ENCODE measurements around the gene PRKX.
"Not testable (repeated sequence)": the region's sequence is repeated elsewhere in the genome, so short reads cannot be mapped to it uniquely, and the experiment has no call there.

The PRKX gene

DNA sequence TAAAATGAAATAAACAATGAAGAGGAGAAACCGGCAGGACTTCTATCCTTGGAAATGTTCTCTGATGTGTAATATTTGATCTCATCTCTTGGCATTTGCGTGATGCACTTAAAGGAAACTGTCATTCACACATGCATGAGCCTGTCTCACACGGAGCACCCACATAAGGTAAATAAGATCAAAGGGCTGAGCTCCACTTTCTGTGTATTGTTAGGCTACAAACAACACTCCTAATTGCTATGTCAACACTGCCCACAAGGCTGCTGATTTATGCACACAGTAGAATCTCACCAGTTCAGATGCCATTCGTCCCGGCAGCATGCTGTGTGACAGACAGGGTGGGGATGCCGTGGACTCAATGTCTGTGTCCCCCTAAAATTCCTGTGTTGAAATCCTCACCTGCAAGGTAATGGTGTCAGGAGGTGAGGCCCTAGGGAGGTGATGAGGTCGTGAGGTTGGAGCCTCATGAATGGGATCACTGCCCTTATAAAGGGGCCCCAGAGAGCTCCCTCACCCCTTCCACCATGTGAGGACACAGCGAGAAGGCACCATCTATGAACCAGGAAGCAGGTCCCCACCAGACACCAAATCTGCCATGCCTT, 5.7 kb downstream of the PRKX start:
- DNase-seq: not testable (repeated sequence)

DNA sequence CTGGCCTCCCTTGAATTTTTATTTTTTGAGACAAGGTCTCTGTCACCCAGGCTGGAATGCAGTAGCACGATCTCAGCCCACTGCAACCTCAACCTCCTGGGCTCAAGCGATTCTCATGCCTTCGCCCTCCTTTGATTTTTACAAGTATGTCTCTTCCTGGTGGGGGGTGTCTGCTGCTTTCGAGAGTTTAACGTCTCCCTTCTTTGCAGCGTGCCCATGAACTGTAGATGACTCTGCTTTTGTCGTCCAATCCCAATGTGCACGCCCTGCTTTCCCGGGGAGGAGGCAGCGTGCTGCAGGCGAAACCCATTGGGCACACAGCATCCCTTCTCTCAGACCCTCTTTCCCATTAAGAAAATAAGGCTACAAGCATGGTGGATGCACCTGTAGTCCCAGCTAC, 7.0 kb downstream of the PRKX start:
- no peak for DNase-seq

DNA sequence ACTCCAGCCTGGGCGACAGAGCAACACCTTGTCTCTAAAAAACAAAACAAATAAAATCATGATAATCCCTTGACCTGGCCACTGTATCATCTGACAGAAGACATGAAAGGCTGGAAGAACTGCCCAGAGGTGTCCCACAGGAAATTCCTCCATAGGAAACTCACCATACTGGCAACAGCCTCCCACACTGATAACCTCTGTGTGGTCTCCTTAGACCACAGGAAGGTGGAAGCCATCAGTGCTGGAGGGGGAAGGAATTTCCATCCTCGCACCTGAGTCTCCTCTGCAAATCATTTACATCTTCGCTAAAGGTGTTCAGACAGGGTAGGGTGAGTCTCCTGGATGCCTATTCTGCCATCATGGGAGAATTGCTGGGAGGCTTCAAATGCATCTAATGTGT, 10.2 kb downstream of the PRKX start:
- DNase-seq: not testable (repeated sequence)

DNA sequence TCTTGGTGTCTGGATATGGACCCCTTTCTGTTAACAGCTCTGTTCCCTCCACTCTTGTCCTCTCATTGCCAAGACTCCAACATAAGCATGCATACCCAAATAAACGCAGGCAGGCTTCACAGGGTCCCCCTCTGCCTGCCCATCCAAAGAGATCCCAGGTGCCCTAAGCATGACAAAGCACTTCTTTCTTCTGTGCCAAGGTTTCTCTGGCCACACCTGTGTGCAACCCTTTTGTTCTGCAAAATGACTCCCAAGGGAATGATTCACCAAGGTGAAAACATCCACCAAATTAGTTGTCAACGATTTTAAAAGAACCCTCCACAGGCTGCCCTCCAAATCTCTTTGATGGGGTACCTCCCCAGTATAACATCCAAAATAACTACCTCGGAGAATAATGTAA, 11.4 kb downstream of the PRKX start:
- not testable (repeated sequence) for DNase-seq

DNA sequence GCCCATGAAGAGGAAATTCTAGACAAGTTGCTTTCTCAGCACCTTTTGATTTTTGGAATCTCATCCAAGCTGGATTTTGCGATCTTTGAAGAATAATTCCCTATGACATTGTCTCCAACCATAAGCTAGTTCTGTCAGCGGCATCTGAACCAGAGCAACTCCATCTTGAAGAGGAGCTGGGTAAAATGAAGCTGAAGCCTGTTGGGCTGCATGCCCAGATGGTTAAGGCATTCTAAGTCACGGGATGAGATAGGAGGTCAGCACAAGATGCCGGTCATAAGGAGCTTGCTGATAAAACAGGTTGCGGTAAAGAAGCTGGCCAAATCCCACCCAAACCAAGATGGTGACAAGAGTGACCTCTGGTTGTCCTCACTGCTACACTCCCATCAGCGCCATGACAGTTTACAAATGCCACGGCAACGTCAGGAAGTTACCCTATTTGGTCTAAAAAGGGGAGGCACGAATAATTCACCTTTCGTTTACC, 12.0 kb downstream of the PRKX start:
- DNase-seq: not testable (repeated sequence)

DNA sequence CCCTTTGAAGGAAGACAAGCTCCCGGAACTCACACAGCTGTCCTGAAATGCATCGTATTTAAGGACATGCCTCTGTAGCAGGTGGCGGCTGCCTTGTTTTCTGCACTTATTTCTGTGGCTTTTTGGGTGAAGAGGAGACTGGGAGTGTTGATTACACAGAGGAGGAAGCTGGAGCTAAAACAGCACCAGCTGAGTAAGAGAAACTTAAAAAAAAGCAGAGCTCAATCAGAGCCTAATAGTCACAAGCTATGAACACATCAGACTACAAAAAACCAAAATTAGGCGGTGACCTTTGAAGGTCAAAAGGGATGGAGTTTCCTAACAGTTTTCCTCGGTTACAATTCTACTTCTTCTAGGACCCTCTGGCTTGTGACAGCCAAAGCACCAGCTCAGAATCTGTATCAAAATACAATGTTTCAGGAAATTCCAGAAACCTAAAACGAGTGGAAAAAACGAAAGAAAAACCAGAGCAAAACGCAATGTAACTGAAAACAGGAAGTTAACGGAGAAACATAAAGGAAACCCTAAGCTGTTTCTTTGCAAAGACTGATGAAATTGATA, 13.5 kb downstream of the PRKX start:
- DNase-seq: no peak

DNA sequence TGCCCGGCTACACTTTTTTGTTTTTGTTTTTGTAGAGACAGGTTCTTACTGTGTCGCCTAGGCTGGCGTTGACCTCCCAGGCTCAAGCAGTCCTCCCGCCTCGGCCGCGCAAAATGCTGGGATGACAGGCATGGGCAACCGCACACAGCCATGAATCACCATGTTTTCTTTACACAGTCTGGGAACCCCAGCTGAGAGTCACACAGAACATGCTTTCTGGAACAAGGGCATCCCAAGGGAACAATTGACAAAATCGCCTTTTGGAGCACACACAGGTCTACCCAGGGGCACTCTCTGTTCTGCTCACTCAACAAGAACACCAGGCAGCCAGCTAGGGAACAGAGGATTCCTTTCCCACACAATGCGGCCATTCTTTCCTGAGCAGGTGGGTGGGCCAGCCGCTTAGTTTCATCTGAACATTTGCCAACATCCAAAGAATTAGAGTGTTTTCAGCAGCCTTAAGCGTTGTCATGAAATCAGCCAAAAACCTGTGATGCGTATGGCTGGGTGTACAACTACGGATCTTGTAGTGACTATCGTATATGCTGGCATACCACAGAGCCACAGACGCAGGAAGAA, 15.7 kb downstream of the PRKX start:
- no peak for DNase-seq

DNA sequence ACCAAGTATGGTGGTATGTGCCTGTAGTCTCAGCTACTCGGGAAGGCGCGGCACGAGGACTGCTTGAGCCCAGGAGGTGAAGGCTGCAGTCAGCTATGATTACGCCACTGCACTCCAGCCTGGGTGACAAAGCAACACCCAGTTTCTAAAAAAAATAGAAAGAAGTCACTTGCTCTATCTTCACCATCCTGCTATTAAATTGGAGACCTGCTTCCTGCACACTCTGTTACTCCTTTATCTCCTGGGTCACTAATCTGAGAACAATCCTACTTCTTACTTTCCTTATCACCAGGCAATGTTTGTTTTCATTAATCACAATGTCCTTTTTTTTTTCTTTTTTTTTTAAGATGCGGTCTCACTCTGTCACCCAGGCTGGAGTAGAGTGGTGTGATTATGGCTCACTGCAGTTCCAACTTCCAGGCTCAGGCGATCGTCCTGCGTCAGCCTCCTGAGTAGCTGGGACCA, 16.2 kb downstream of the PRKX start:
- no peak for DNase-seq

DNA sequence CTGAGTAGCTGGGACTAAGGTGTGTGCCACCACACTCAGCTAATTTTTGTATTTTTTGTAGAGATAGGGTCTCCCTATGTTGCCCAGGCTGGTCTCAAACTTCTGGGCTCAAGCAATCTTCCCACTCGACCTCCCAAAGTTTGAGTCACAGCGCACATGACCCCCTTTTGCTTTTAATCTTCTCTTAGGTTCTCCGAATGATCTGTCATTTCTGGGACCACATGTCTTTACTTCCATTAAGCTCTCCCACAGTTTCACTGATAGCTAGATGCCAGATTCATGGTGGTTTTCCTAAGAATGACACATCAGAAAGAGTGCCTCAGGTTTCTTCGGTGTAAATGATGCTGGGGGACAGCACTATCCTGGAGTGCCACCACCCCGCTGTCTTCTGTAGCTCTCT, 17.9 kb downstream of the PRKX start:
- DNase-seq: no peak

DNA sequence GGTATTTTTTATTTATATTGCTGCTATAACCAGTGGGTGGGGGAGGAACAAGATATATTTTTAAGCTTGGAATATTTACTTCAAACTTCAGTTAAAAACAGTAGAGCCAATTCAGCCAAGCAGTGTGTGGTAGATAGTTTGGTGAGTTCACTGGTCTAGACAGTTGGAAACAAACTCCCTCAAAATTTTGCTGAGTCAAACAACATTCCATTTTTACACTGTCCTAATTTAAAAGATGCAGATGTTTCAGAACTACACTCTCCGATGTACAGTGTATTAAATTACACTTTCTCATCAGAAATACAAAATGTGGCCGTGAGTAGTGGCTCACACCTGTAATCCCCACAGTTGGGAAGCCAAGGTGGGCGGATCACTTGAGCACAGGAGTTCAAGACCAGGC, 23.3 kb downstream of the PRKX start:
- DNase-seq: no peak

DNA sequence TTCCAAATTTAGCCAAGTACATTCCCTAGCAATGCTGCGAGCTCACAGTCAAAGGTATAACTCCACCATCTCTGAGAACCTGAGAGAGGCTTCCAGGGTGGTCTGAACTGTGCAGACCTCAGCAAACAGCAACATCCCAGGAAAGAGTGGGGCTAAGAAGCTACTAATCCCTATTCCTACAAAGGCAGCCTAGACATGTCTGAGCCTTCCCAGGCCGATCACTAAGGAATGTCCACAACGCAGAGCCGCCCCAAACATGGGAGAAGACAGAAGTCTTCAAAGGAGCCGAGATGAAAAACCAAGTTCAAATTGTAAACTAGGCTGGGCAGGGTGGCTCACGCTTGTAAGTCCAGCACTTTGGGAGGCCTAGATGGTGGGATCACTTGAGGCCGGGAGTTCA, 30.2 kb downstream of the PRKX start:
- not testable (repeated sequence) for DNase-seq

DNA sequence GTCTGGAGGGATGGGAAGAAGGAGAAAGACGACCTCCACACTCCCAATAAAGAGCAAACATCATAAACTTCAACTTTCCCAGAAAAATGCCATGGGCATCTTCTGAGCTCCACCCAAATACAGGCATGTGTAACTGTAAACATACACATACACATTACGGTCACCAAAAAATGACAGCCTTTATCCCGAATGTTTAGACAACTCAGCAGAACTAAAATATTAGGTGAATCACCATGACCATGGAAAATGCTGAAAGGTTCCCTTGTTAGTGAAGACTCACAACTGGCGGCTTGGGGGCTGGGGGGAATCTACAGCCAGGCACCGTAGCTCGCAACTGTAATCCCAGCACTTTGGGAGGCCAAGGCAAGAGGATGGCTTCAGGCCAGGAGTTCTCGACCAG, 33.0 kb downstream of the PRKX start:
- no peak for DNase-seq

DNA sequence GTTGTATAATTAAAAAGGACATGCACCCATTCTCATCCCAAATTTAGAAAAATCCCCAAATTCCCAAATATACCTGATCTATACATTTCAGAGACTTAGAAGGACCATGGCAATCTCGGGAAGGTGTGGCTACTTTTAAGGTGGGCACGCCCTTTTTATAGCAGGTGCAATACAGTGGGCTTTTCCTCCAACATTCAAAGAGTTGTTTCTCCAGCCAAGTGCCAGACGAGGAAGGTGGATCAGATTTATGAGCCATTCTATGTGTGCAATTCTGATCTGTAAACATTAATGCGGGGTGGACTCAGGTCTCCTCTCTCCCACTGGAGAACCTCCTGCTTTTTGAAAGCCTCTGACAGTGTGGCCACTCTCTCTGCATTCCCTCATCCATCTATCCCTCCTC, 33.8 kb downstream of the PRKX start:
- no peak for DNase-seq

DNA sequence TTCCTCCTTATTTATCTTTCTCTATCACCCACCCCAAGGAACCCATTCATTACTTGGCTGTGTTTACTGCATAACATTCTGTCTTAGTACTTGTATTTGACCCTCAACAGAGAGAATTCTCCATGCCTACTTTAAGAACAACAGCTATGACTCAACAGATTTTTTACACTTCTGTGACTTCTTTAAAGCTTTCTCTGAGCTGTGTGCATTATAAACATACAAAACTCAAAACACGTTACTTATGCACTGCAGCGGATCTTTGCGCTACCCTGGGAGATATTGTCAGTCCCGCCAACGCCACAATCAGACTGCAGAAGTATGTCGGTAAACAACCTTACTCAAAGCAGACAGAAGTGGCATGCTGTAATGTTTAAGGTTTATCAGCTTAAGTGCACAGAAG, 35.1 kb downstream of the PRKX start:
- no peak for DNase-seq

DNA sequence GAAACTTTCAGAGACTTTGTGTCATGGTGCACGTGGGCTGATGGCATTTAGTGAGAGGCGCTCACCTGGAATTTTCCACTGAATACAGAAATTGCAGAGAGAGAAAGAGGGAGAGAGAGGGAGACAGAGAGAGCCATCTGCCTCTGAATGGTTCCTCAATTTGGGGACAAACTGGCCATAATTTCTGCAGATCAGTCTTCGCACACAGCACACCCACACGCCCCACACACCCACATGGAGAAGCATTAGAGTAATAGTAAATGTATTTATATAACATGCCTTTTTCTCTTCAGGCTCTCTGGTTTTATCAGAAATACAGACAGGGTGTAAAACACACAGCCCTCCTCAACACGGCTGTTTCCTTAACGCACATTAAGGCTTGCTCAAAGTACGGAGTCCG, 38.6 kb downstream of the PRKX start:
- no peak for DNase-seq

DNA sequence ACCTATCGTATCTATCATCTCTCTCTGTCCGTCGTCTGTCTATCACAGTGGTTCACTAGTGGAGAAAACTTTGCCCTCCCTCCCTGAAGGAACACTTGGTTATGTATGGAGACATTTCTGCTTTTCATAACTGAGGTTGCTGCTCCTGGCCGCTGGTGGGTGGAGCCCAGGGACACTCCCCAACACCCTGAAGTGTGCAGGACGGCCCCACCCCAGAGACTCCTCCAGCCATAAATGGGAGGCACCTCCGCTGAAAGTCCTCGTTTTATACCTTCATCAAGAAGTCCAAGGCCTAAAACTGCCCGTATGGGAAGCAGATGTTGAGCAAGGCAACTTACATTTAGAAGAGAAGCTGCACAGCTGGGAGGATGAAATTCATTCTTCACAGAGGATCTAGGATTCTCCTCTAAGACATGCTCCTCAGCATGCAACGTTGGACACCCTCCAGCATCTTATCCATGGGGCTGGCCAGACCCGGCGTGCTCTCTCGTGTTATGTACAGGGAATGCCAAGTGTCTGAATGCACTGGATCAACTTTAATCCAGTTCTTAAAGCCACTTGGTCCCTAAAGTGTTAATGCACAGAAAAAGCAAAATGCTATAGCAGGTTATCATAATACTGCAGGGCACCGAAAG, 43.5 kb downstream of the PRKX start:
- no peak for DNase-seq

DNA sequence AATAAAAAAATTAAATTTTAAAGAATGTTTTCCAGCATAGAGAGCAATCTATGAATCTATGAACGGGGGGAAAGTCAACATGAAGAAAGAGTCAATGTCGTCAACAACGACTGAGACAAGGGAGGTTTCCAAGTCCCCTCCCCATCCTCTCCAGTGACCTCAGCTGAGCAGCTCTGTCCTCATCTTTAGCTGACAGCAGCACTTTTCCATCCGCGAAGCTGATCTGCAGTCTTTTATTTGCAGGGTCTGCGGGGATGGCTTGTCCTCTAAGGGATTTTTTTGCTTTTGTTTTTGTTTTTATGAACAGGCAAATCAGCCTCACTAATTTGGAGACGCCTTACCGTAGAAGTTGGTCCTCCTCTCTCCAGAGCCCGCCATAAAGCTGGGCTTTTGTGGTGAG, 46.5 kb downstream of the PRKX start:
- no peak for DNase-seq

DNA sequence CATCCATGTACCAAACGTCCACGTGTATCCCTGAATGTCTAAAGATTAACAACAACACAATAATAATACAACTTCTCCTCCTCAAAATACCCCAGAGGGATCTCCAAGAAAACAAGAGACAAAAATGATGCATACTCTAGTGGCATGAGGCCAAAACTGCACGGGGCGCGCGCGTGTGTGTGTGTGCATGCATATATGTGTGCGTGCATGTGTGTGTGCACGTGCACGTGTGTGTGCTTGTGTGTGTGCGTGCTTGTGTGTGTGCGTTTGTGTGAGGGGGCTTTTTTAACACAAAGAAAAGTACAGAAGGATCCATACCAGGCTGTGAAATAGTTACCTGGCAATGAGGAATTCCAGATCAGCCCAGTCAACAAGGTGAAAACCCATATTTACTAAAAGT, 48.5 kb downstream of the PRKX start:
- DNase-seq: no peak

DNA sequence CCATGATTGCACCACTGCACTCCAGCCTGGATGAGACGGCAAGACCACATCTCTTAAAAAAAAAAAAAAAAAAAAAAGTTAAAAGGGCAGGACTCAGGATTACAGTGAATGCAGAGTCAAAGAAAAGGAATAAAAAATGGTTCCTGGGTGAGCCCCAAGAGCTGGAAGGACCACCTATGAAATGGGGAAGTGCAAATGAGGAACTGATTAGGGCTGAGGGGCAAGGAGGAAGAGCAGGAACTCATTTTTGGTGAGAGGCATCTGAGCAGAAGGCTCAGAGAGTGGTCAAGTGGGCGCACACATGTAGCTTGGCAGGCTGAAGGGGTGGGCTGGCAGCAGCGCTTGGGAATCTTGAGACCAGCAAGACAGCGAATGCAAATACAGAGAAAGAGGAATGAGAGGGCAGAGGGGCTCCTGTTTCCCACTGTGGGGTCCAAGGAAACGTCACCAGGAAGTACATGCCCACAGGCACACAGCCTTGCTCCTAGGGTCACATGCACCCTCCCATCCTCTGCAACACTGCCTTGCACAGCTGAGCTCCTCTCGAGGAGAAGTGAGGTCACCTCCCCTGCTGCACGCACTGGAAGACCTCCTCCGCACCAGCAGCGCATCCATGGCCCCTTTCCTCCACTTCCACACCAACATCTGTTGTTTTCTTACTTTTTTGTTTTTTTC, 49.7 kb downstream of the PRKX start:
- DNase-seq: not testable (repeated sequence)

DNA sequence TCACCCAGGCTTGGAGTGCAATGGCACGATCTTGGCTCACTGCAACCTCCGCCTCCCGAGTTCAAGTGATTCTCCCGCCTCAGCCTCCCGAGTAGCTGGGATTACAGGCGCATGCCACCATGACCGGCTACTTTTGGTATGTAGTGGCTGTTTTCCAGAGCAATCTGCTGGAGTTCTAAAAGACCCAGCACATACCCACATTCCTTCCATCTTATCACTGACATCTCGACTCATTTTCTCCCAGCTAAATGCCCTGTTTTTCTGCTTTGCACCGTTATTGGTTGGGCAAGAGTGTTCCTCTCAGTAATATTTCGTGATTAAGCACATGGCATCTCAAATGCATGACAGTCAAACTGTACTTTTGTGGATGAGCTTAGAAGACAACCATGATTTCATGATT, 53.7 kb downstream of the PRKX start:
- no peak for DNase-seq

DNA sequence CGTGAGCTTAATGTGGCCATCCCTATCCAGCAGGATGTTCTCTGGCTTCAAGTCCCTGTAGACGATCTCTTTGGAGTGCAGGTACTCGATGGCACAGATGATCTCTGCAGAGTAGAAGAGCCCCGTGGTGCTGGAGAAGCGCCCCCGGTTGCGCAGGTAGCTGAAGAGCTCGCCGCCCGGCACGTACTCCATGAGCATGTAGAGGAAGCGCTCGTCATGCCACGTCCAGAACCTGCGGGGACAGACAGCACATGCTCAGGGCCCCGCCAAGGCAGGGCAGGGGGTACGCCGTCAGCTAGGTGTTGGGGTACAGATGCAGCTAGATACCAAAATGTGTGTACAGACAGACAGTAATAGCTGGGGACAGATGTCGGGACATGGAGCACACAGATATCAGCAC, 58.3 kb downstream of the PRKX start:
- DNase-seq: no peak

DNA sequence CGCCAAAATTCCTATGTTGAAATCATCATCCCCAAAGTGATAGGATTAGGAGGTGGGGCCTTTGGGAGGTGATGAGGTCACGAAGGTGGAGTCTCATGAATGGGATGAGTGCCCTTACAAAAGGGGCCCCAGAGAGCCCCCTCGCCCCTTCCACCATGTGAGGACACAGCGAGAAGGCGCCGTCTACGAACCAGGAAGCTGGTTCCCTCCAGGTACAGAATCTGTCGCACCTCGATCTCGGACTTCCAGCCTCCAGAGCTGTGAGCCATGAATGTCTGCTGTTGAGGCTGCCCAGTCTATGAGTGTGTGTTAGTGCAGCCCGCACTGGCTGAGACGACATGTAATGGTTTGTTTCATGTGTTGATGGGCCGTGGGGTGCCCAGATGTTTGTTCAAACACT, 60.3 kb downstream of the PRKX start:
- no peak for DNase-seq

DNA sequence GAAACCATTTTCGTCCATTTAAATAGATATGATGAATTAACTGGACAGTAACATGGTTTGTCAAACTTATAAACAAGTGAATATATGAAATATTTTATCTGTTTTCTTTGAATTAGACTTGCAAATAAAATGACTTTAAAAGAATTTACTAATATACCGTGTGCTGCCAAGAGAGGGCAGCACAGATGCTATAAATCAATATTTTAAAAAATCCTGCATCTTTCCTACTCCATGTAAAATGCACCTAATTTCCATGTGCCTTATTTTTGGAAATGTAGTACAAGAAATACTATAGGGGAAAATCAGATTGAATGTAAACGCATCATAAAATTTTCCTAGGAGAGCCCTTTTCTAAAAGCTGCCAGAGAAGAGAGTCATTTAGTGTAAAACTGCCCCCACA, 62.2 kb downstream of the PRKX start:
- DNase-seq: no peak

DNA sequence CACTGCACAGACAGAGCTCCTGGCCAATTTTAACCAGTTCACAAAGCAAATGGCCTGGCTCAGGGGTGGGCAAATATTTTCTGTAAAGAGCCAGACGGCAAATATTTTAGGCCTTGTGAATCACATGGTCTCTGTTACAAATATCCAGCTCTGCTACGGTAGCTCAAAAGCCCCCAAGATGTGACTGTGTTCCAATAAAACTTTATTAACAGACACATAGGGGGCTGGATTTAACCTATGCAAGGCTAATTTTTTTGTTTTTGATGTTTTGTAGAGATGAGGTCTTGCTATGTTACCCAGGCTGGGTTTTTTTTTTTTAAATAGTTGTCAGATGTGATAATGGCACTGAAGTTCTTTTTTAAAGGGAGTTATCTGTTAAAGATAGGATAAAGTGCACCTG, 65.4 kb downstream of the PRKX start:
- no peak for DNase-seq

Measured in NCI-H524 treated with DMSO at 0.1 percent for 48 hours (cell line).